OCI-LY1 (cell line): Measurements from ENCODE around the gene CDC42BPB.

ENCODE experiments used
- H2AFZ ChIP-seq: fragments of 200-600 bp; sonication (generic), shearing (Covaris generic); 2 replicates; pipeline ENCODE4 v1.6.0; 2014; ENCODE audit warnings: antibody characterized with exemption, mild to moderate bottlenecking, low read length
- H3F3A ChIP-seq: fragments of 200-600 bp; sonication (generic), shearing (Covaris generic); 2 replicates; pipeline ENCODE4 v1.6.0; 2014; ENCODE audit warnings: mild to moderate bottlenecking, antibody characterized with exemption, low read length, moderate library complexity; ENCODE audit not compliant: insufficient read depth
- H3K27ac ChIP-seq: fragments of 200-600 bp; sonication (generic); 2 replicates; pipeline ENCODE4 v1.5.1; 2014; ENCODE audit warnings: low read length, mixed run types, mild to moderate bottlenecking, low read depth; ENCODE audit not compliant: poor library complexity, severe bottlenecking
- H3K27me3 ChIP-seq: fragments of 200-600 bp; sonication (generic); 2 replicates; pipeline ENCODE4 v1.6.0; 2014; ENCODE audit warnings: antibody characterized with exemption, mild to moderate bottlenecking, low read length, moderate library complexity; ENCODE audit not compliant: insufficient read depth
- H3K36me3 ChIP-seq: fragments of 200-600 bp; sonication (generic); 2 replicates; pipeline ENCODE4 v1.6.1; 2014; ENCODE audit warnings: mild to moderate bottlenecking, antibody characterized with exemption, low read length, moderate library complexity, mixed read lengths; ENCODE audit not compliant: insufficient read depth
- H3K4me1 ChIP-seq: fragments of 200-600 bp; sonication (generic); 2 replicates; pipeline ENCODE4 v1.5.1; 2014; ENCODE audit warnings: mild to moderate bottlenecking, low read length, moderate library complexity; ENCODE audit not compliant: insufficient read depth, severe bottlenecking
- H3K4me2 ChIP-seq: fragments of 200-600 bp; sonication (generic), shearing (Covaris generic); 2 replicates; pipeline ENCODE4 v1.6.1; 2014; ENCODE audit warnings: low read length
- H3K4me3 ChIP-seq: fragments of 200-600 bp; sonication (generic); 2 replicates; pipeline ENCODE4 v1.5.1; 2014; ENCODE audit warnings: low read length, low read depth, mild to moderate bottlenecking, mixed read lengths; ENCODE audit not compliant: poor library complexity, severe bottlenecking
- H3K79me2 ChIP-seq: fragments of 200-600 bp; shearing (Covaris generic); 2 replicates; pipeline ENCODE4 v1.6.1; 2016; ENCODE audit warnings: mixed run types, low read length, mixed read lengths; ENCODE audit not compliant: insufficient read depth
- H3K9ac ChIP-seq: fragments of 200-600 bp; sonication (generic), shearing (Covaris generic); 2 replicates; pipeline ENCODE4 v1.6.1; 2014; ENCODE audit warnings: mild to moderate bottlenecking, low read length, mixed read lengths
- H3K9me2 ChIP-seq: fragments of 200-600 bp; sonication (generic), shearing (Covaris generic); 2 replicates; pipeline ENCODE4 v1.6.1; 2014; ENCODE audit warnings: low read depth, mild to moderate bottlenecking, low read length, mixed read lengths
- H3K9me3 ChIP-seq: fragments of 200-600 bp; shearing (Covaris generic); 2 replicates; pipeline ENCODE4 v1.6.1; 2014; ENCODE audit warnings: low read length, mixed read lengths
- H4K20me1 ChIP-seq: fragments of 200-600 bp; sonication (generic), shearing (Covaris generic); 2 replicates; pipeline ENCODE4 v1.6.0; 2016; ENCODE audit warnings: mild to moderate bottlenecking, low read length; ENCODE audit not compliant: insufficient read depth
- EZH2 ChIP-seq: fragments of 200-600 bp; sonication (generic), shearing (Covaris generic); IDR thresholded peaks from 2 replicates; pipeline ENCODE4 v1.8.0; 2017; ENCODE audit warnings: borderline replicate concordance, mixed run types, mild to moderate bottlenecking, antibody characterized with exemption, low read length, moderate library complexity, mixed read lengths
- TF ChIP-seq, protein P1 (sequence below): fragments of 200-600 bp; sonication (generic), shearing (Covaris generic); IDR thresholded peaks from 2 replicates; pipeline ENCODE4 v1.5.1; 2017; ENCODE audit warnings: mild to moderate bottlenecking, antibody characterized with exemption, low read length, moderate library complexity, mixed read lengths

CDC42BPB gene

DNA sequence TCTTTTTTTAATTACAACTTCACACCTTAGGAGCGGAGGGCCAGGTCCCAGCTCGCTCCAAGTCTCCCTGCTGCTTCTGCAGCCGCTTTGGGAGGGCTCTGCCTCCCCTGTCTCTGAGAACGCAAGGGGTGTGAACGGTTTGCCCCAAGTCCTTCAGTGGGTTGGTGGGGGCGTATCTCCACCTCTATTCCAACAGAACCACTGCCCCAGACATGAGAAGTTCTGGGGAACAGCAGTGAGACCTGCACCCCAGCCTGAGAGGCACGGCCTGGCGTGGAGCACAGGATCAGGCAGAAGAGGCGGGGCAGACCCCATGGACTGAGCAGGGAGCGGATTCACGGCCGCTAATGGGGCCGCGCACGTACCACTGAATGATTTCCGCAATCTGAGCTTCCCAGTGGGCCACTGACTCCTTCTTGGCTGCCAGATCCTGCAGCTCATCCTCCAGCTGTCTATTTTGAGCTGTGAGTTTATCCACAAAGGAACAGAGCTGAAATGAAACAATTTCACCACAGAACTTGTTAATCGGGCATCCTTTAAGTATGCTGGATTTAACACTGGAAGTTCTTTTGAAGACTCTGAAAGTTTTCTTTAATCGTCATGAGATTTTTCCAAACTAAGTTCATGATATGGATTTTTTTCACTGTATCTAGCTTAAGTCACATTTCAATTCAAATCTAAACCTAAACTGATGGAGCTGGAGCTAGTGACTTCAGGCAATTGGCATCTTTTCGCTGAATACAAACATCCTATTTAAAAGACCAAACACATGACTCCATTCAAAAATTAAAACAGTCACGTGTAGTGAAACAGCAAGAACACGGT lies 90.5 kb downstream of the CDC42BPB start:
- TF ChIP-seq EZH2 = no peak
- TF ChIP-seq, protein P1, sequence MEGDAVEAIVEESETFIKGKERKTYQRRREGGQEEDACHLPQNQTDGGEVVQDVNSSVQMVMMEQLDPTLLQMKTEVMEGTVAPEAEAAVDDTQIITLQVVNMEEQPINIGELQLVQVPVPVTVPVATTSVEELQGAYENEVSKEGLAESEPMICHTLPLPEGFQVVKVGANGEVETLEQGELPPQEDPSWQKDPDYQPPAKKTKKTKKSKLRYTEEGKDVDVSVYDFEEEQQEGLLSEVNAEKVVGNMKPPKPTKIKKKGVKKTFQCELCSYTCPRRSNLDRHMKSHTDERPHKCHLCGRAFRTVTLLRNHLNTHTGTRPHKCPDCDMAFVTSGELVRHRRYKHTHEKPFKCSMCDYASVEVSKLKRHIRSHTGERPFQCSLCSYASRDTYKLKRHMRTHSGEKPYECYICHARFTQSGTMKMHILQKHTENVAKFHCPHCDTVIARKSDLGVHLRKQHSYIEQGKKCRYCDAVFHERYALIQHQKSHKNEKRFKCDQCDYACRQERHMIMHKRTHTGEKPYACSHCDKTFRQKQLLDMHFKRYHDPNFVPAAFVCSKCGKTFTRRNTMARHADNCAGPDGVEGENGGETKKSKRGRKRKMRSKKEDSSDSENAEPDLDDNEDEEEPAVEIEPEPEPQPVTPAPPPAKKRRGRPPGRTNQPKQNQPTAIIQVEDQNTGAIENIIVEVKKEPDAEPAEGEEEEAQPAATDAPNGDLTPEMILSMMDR = no peak
- H3K36me3 ChIP-seq = peaks cover 19% of the 10 kb centered on the region

DNA sequence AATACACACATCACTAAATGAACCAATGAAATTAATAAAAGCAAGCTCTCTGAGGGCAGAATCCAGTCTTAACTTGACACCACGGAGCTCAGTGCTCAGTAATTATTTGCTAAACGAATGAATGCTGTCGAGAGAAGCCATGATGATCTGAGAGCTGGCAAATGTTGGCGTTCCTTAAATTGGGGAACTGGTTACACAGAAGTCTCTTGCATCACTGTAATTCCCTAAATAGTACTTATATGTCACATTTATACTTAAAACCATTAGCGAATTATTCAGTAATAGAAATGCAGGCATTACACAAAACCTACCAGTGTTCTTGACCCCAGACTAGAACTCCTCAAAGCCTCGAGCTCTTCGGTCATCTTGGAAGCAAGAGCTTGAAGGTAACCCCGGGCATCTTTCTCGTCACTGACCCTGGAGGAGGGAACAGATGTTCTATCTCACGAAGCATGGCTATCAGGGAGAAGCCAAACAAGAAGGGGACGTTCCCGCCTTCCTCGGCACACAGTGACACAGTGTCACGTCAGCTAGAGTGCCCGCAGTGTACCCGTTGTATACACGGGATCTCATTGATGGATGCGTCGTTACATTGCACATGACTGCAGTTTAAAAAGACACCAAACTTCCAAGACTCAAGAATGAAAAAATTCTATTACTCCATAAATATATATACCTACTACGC lies 91.2 kb downstream of the CDC42BPB start:
- no peaks in the 10 kb centered on the region for H3K9me2 ChIP-seq
- no peak overlapping the region for H3K9ac ChIP-seq
- H3K79me2 ChIP-seq = no peaks in the 10 kb centered on the region
- H3K9me3 ChIP-seq = no peaks in the 10 kb centered on the region
- H3F3A ChIP-seq = no peaks in the 10 kb centered on the region
- H3K4me1 ChIP-seq = peaks cover 8% of the 10 kb centered on the region
- no peak overlapping the region for H3K4me2 ChIP-seq
- no peaks in the 10 kb centered on the region for H4K20me1 ChIP-seq
- no peak overlapping the region for H3K27ac ChIP-seq
- no peak overlapping the region for H3K4me3 ChIP-seq
- H2AFZ ChIP-seq = no peak overlapping the region
- TF ChIP-seq, protein P1 = no peak
- TF ChIP-seq EZH2 = no peak
- peaks cover 19% of the 10 kb centered on the region for H3K36me3 ChIP-seq
- no peaks in the 10 kb centered on the region for H3K27me3 ChIP-seq

More for the DNA sequence above, 90.5 kb downstream of the CDC42BPB start:
- Histone ChIP-seq H3K4me2 (no peak overlapping the region), H2AFZ (no peak overlapping the region), H3K27ac (no peak overlapping the region), H3K9ac (no peak overlapping the region), H3K4me1 (peaks cover 15% of the 10 kb centered on the region), H3K9me3 (no peaks in the 10 kb centered on the region), H4K20me1 (no peaks in the 10 kb centered on the region), H3F3A (no peaks in the 10 kb centered on the region), H3K79me2 (no peaks in the 10 kb centered on the region), H3K9me2 (no peaks in the 10 kb centered on the region), H3K4me3 (no peak overlapping the region), H3K27me3 (no peaks in the 10 kb centered on the region)

GRCh38 chr14:102965282-102965681 lies 92.1 kb downstream of the CDC42BPB start:
- no peak for TF ChIP-seq EZH2
- TF ChIP-seq, protein P1 = no peak
- no peaks in the 10 kb centered on the region for H3K27me3 ChIP-seq
- H3K9me2 ChIP-seq = no peaks in the 10 kb centered on the region
- H3K4me2 ChIP-seq = no peak overlapping the region
- H2AFZ ChIP-seq = no peak overlapping the region
- peaks cover 19% of the 10 kb centered on the region for H3K36me3 ChIP-seq
- H3K27ac ChIP-seq = no peak overlapping the region
- no peak overlapping the region for H3K4me3 ChIP-seq
- no peaks in the 10 kb centered on the region for H3F3A ChIP-seq
- no peaks in the 10 kb centered on the region for H3K9me3 ChIP-seq
- H3K4me1 ChIP-seq = peaks cover 4% of the 10 kb centered on the region
- no peak overlapping the region for H3K9ac ChIP-seq
- no peaks in the 10 kb centered on the region for H3K79me2 ChIP-seq
- no peaks in the 10 kb centered on the region for H4K20me1 ChIP-seq
